ENCODE data around the gene E2F6. TPM values are rescaled to one million over a fixed set of nuclear protein-coding genes. Genes with fewer than 3 reads are reported as not detected.

Gene E2F6
- 8.9 and 12.0 TPM in 2 replicates for total RNA-seq

GRCh38 chr2:11465485-11466306, at the start of gene E2F6:
Gene E2F6, minus strand, starts transcription at chr2:11466161. Its CDS starts 282 bp downstream, at chr2:11465879.
- DNase-seq (ENCODE audit: low read depth in 2 of 2) = peak; percentile 86 to 92

- no peak for DNase-seq (ENCODE audit: low read depth in 2 of 2)
Observed at GRCh38 chr2:11515490-11515981, 49.6 kb upstream of the E2F6 start.

GRCh38 chr2:11514904-11515303, 48.9 kb upstream of the E2F6 start:
- DNase-seq (ENCODE audit: low read depth in 2 of 2) = no peak

- peak in 1 of 2 donors; percentile 14 for DNase-seq (ENCODE audit: low read depth in 2 of 2)
Observed at GRCh38 chr2:11514081-11514730, 48.2 kb upstream of the E2F6 start.

GRCh38 chr2:11513319-11513718, 47.4 kb upstream of the E2F6 start:
- no peak for DNase-seq (ENCODE audit: low read depth in 2 of 2)

- DNase-seq (ENCODE audit: low read depth in 2 of 2) = no peak
Observed at GRCh38 chr2:11512431-11512830, 46.5 kb upstream of the E2F6 start.

GRCh38 chr2:11509657-11510360, 43.8 kb upstream of the E2F6 start:
- DNase-seq (ENCODE audit: low read depth in 2 of 2) = no peak

GRCh38 chr2:11508279-11508678, 42.3 kb upstream of the E2F6 start:
- DNase-seq (ENCODE audit: low read depth in 2 of 2) = no peak

GRCh38 chr2:11507517-11507916, 41.6 kb upstream of the E2F6 start:
- no peak for DNase-seq (ENCODE audit: low read depth in 2 of 2)

- no peak for DNase-seq (ENCODE audit: low read depth in 2 of 2)
Observed at GRCh38 chr2:11506611-11506969, 40.6 kb upstream of the E2F6 start.

- no peak for DNase-seq (ENCODE audit: low read depth in 2 of 2)
Observed at GRCh38 chr2:11505652-11506610, 40.0 kb upstream of the E2F6 start.

GRCh38 chr2:11503354-11503927, 37.5 kb upstream of the E2F6 start:
- DNase-seq (ENCODE audit: low read depth in 2 of 2) = no peak

- no peak for DNase-seq (ENCODE audit: low read depth in 2 of 2)
Observed at GRCh38 chr2:11502740-11503292, 36.9 kb upstream of the E2F6 start.

- no peak for DNase-seq (ENCODE audit: low read depth in 2 of 2)
Observed at GRCh38 chr2:11500702-11501303, 34.8 kb upstream of the E2F6 start.

- DNase-seq (ENCODE audit: low read depth in 2 of 2) = no peak
Observed at GRCh38 chr2:11499081-11499743, 33.3 kb upstream of the E2F6 start.

GRCh38 chr2:11498543-11499034, 32.6 kb upstream of the E2F6 start:
- DNase-seq (ENCODE audit: low read depth in 2 of 2) = no peak

GRCh38 chr2:11495844-11496681, 30.1 kb upstream of the E2F6 start:
- no peak for DNase-seq (ENCODE audit: low read depth in 2 of 2)

- no peak for DNase-seq (ENCODE audit: low read depth in 2 of 2)
Observed at GRCh38 chr2:11494310-11494709, 28.3 kb upstream of the E2F6 start.

All from dermis microvascular lymphatic vessel endothelial cell (primary cell).